ENCODE results near the gene FAM227A.
A peak's percentile ranks its signal among the peaks of the same experiment; 100 is the strongest.

Gene FAM227A

DNA sequence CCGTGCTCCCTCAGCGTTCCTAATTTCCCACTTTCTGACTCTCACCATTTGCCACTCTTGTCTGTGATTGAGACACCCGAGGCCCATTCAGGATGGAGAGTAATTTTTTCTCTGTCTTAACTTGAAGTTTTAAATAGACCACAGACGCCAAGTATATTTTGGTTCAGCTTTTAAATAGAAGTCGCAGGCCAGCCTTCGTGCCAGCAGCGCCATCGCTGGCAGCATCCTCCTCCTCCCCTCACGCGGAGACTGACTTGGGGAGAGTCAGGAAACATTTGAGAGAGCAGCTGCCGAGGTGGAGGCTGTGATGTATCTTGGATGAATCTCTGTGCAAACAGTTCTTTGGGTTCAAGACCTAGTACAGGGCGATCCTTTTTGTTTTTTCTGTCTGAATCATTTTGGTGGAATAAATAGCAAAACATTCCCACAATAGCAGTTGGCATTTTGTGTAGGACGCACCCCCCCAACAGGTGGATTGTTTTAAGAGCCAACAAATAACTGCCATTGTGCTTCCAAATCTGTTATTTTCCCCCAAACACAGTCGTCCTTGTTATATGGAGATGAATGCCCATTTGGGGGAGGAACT, 85.3 kb downstream of the FAM227A start:
- Histone ChIP-seq H3K4me3 (ENCODE audit: low read depth, low read length) (peak overlapping the region; percentile 56), H3K27ac (0 out of 2 replicates have a peak overlapping the region, but pooled peaks have one; percentile 19), H3K9me3 (ENCODE audit: severe bottlenecking) (no peaks in the 10 kb centered on the region), H3K27me3 (ENCODE audit: insufficient read depth, low read depth, severe bottlenecking) (no peaks in the 10 kb centered on the region), H3K36me3 (no peaks in the 10 kb centered on the region)
- TF ChIP-seq, protein P1, sequence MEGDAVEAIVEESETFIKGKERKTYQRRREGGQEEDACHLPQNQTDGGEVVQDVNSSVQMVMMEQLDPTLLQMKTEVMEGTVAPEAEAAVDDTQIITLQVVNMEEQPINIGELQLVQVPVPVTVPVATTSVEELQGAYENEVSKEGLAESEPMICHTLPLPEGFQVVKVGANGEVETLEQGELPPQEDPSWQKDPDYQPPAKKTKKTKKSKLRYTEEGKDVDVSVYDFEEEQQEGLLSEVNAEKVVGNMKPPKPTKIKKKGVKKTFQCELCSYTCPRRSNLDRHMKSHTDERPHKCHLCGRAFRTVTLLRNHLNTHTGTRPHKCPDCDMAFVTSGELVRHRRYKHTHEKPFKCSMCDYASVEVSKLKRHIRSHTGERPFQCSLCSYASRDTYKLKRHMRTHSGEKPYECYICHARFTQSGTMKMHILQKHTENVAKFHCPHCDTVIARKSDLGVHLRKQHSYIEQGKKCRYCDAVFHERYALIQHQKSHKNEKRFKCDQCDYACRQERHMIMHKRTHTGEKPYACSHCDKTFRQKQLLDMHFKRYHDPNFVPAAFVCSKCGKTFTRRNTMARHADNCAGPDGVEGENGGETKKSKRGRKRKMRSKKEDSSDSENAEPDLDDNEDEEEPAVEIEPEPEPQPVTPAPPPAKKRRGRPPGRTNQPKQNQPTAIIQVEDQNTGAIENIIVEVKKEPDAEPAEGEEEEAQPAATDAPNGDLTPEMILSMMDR (IDR thresholded peaks at IDR 0.05; ENCODE audit: low read depth, low read length): no peak
- DNase-seq: peak; percentile 27

DNA sequence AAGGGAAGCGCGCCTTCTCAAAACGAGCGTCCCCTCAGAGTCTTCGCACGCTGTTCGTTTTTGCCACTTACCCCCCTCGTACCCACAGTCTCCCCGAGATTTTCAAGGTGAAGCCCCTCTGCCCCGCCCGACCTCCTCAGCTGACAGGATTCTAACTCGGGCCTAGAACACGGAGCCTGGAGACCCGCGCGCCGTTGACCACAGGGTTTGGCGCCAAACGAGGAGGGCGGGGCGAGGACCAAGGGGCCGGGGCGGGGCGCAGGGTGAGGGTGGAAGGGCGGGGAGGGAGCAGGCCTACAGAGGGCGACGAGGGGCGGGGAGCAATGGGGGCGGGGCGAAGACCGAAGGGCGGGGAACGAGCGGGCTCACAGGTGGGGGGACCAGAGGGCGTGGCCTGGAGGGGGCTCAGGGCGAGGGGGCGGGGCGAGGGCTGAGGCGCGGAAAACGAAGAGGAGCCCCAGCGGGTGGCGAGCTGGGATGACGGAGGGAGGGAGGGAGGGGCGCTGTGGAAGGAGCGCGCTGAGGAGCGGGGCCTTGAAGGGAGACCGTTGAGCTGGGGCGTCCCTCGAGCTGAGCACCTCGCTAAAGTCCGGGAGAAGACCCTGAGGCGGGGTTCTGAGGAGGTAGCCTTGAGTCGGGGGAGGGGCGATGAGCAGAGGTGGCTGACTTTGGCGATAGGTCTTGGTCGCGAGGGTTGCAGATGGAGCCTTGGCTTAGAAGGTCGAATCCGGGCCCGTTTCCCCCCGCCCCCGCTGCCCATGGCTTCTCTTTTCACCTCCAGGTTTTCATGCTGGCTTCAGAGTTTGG, 86.0 kb downstream of the FAM227A start, which contains the start of gene DMC1:
TSS of gene DMC1 (minus strand) at position 212 of the 807 bp plus-strand sequence. CDS start 1,927 bp downstream, outside the sequence.
- DNase-seq: peak; percentile 82

DNA sequence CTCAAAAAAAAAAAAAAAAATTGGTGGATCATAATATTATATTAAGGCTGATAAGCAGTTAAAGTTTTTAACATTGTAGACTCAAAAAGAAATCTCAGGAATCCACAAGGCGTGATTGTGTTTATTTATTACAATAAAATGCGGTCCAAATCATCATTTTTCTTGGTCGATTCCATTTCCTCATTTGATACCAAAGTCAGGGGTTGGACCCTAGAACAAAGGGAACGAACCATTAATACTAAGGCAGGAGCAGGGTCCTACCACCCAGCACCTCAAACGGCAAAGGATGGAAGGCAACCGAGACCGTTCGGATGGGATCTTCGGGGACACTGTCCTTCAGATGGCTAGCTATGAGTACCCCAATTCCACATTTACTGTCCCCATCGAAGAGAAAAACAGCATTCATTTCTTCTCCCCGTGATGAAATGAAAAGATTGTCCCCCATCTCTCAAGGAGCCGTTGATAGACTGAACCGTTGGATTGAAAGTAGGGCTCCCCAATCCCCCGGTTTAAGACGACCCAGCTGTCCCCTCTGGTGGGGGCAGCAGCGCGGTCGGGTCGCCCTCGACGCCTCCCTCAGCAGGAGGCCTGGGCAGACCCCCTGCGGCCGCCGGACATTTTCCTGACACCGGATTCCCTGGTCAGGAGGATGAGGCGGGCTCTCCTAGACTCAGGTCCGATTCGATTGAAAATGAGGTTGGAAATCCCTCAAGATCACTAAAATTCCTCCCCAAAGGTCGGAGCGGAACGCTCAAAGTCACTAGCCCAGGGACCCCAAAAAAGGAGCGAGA, 86.8 kb downstream of the FAM227A start:
- H3K27ac ChIP-seq: no peak overlapping the region
- DNase-seq: no peak
- no peaks in the 10 kb centered on the region for H3K9me3 ChIP-seq (ENCODE audit: severe bottlenecking)
- H3K27me3 ChIP-seq (ENCODE audit: insufficient read depth, low read depth, severe bottlenecking): no peaks in the 10 kb centered on the region
- TF ChIP-seq, protein P1 (IDR thresholded peaks at IDR 0.05; ENCODE audit: low read depth, low read length): no peak
- H3K36me3 ChIP-seq: no peaks in the 10 kb centered on the region
- no peak overlapping the region for H3K4me3 ChIP-seq (ENCODE audit: low read depth, low read length)

More for the DNA sequence above, 86.0 kb downstream of the FAM227A start, which contains the start of gene DMC1:
- 0 out of 2 replicates have a peak within 1 kb of the TSS, but pooled peaks have one; percentile 19 for H3K27ac ChIP-seq
- H3K27me3 ChIP-seq (ENCODE audit: insufficient read depth, low read depth, severe bottlenecking): no peaks in the 10 kb centered on the region
- no peaks in the 10 kb centered on the region for H3K36me3 ChIP-seq
- H3K9me3 ChIP-seq (ENCODE audit: severe bottlenecking): no peaks in the 10 kb centered on the region
- H3K4me3 ChIP-seq (ENCODE audit: low read depth, low read length): peak within 1 kb of the TSS; percentile 56
- TF ChIP-seq, protein P1 (IDR thresholded peaks at IDR 0.05; ENCODE audit: low read depth, low read length): no peak

DNA sequence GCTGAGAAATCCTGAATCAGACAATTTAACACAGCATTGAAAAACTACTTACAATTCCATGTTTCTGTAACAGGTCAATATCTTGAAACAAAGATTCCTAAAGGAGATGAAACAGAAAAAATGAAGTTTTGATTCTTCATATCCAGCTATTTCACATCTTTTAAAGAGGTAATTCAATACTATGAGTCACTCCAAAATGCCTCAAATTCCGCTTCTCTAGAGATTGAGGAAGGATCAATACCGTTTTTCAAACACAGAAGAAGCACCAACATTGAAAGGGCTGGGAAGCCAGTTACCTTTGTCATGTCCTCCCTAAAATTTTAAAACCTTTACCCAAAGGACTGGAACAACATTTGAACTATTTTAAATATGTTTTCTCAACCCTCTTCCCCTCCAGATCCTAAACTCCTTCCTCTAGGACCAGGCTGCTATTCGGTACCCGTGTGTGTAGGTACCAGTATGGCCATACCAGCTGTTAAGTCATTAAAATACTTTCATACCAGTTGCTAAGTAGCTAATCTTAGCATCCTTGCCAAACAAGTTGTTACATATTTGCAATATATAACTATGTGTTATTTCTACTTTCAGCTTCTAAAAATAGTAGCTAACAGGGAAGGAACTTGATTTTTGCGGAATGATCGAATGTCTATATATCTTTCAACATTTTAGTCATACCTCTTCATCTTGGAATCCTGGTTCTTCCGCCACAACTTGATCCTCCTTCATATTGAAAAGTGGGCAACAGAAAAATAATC, 88.5 kb downstream of the FAM227A start:
- Histone ChIP-seq H3K27me3 (ENCODE audit: insufficient read depth, low read depth, severe bottlenecking) (no peaks in the 10 kb centered on the region), H3K9me3 (ENCODE audit: severe bottlenecking) (no peaks in the 10 kb centered on the region), H3K27ac (no peak overlapping the region), H3K36me3 (no peaks in the 10 kb centered on the region), H3K4me3 (ENCODE audit: low read depth, low read length) (no peak overlapping the region)
- TF ChIP-seq, protein P1 (IDR thresholded peaks at IDR 0.05; ENCODE audit: low read depth, low read length): no peak
- no peak for DNase-seq

All from WERI-Rb-1 (cell line).